Smooth muscle cell (in vitro differentiated cells): ENCODE measurements around the gene OXSR1. TPM values are rescaled to one million over a fixed set of nuclear protein-coding genes. Genes with fewer than 3 reads are reported as not detected.

ENCODE experiments used
- DNase-seq: peaks from one replicate; lab custom pipeline; 2025; ENCODE audit not compliant: unreplicated experiment; lab: John Stamatoyannopoulos, UW
- H2AFZ ChIP-seq: fragments of 200-600 bp; sonication (generic); 2 replicates; pipeline ENCODE4 v1.6.0; 2016; ENCODE audit warnings: antibody characterized with exemption, low read depth, mild to moderate bottlenecking
- H3F3A ChIP-seq: fragments of 200-600 bp; sonication (generic); 2 replicates; pipeline ENCODE4 v1.6.0; 2017; ENCODE audit warnings: antibody characterized with exemption, low read depth
- H3K27ac ChIP-seq: fragments of 200-600 bp; sonication (generic); 2 replicates; pipeline ENCODE4 v1.5.1; 2016; ENCODE audit warnings: low read depth, mild to moderate bottlenecking
- H3K27me3 ChIP-seq: fragments of 200-600 bp; sonication (generic); 2 replicates; pipeline ENCODE4 v1.6.1; 2016; ENCODE audit warnings: low read depth, mild to moderate bottlenecking
- H3K36me3 ChIP-seq: fragments of 200-600 bp; sonication (generic); 2 replicates; pipeline ENCODE4 v1.5.1; 2016; ENCODE audit warnings: low read depth
- H3K4me1 ChIP-seq: fragments of 200-600 bp; sonication (generic); 2 replicates; pipeline ENCODE4 v1.5.1; 2016; ENCODE audit warnings: low read depth
- H3K4me2 ChIP-seq: fragments of 200-600 bp; sonication (generic); 2 replicates; pipeline ENCODE4 v1.6.0; 2016; ENCODE audit warnings: mild to moderate bottlenecking
- H3K4me3 ChIP-seq: fragments of 200-600 bp; sonication (generic); 2 replicates; pipeline ENCODE4 v1.5.1; 2016; ENCODE audit warnings: mild to moderate bottlenecking
- H3K79me2 ChIP-seq: fragments of 200-600 bp; sonication (generic); 2 replicates; pipeline ENCODE4 v1.6.0; 2016; ENCODE audit warnings: low read depth, mild to moderate bottlenecking
- H3K9ac ChIP-seq: fragments of 200-600 bp; sonication (generic); 2 replicates; pipeline ENCODE4 v1.6.0; 2016; ENCODE audit warnings: low read depth
- H3K9me3 ChIP-seq: fragments of 200-600 bp; sonication (generic); replicated peaks from 2 replicates; pipeline ENCODE4 v1.5.1; 2016; ENCODE audit warnings: low read depth
- H4K20me1 ChIP-seq: fragments of 200-600 bp; sonication (generic); 2 replicates; pipeline ENCODE4 v1.6.0; 2016; ENCODE audit warnings: low read depth
- CTCF ChIP-seq: fragments of 200-600 bp; sonication (generic); IDR thresholded peaks from 2 replicates; pipeline ENCODE4 v1.5.1; 2017; ENCODE audit warnings: borderline replicate concordance, mild to moderate bottlenecking, antibody characterized with exemption; ENCODE audit not compliant: insufficient read depth, poor library complexity, severe bottlenecking
- WGBS: methylation state at CpG from one replicate; pipeline ENCODE4 v1.1.7; 2016; ENCODE audit warnings: low lambda C conversion rate; 5-methylcytosine and 5-hydroxymethylcytosine counted together
- polyA plus RNA-seq: library from polyadenylated mRNA; unstranded; fragments of >200 nt; fragmentation: Nextera tagmentation; extraction: Ambion mirVana; gene quantifications from 2 replicates; pipeline ENCODE4 v1.2.1, GENCODE V29; 2016
- total RNA-seq: library from RNA; depleted of rRNA; stranded (reverse); fragments of >200 nt; gene quantifications from 2 replicates; pipeline ENCODE4 v1.2.3, GENCODE V29; 2014

Gene OXSR1
- total and polyA plus RNA-seq, 2 experiments from 2014 or later = 11.9 to 50.6 TPM

DNA sequence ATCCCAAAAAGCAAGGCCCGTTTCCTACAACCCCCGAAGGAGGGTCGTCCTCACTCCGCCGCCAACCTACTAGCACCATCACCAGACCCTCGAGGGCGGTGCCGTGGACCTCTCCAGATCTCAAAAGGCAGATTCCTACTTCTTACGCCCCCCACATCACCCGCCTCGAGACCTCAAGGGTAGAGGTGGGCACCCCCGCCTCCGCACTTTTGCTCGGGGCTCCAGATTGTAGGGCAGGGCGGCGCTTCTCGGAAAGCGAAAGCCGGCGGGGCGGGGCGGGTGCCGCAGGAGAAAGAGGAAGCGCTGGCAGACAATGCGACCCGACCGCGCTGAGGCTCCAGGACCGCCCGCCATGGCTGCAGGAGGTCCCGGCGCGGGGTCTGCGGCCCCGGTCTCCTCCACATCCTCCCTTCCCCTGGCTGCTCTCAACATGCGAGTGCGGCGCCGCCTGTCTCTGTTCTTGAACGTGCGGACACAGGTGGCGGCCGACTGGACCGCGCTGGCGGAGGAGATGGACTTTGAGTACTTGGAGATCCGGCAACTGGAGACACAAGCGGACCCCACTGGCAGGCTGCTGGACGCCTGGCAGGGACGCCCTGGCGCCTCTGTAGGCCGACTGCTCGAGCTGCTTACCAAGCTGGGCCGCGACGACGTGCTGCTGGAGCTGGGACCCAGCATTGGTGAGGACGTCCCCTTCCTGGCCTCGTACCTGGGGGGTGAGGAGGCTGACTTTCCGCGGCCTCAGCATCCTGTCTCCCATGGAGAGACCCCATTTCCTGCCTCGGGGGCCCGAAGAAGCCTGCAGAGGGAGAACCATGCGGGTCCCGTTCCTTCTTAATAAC, 26.8 kb upstream of the OXSR1 start, which contains the start of gene MYD88:
Gene MYD88, plus strand, starts transcription at position 313 of the 842 bp plus-strand sequence. Its CDS starts 40 bp downstream, at position 353.
- H3F3A ChIP-seq = peaks cover 4% of the 10 kb centered on the region
- DNase-seq = peak; percentile 66
- TF ChIP-seq CTCF = no peak
- no peaks in the 10 kb centered on the region for H3K36me3 ChIP-seq
- 3% methylated on average over 65 of the region's 65 CpGs for WGBS
- peaks cover 27% of the 10 kb centered on the region for H3K4me1 ChIP-seq
- H3K4me3 ChIP-seq = peak within 1 kb of the TSS; percentile 80
- peak within 1 kb of the TSS; percentile 86 for H3K27ac ChIP-seq
- H3K27me3 ChIP-seq = no peaks in the 10 kb centered on the region
- H3K9me3 ChIP-seq = no peaks in the 10 kb centered on the region
- peak within 1 kb of the TSS; percentile 88 for H3K4me2 ChIP-seq
- peak within 1 kb of the TSS; percentile 77 for H3K9ac ChIP-seq
- H4K20me1 ChIP-seq = peaks cover 25% of the 10 kb centered on the region
- H3K79me2 ChIP-seq = peaks cover 36% of the 10 kb centered on the region
- H2AFZ ChIP-seq = peak within 1 kb of the TSS; percentile 98

DNA sequence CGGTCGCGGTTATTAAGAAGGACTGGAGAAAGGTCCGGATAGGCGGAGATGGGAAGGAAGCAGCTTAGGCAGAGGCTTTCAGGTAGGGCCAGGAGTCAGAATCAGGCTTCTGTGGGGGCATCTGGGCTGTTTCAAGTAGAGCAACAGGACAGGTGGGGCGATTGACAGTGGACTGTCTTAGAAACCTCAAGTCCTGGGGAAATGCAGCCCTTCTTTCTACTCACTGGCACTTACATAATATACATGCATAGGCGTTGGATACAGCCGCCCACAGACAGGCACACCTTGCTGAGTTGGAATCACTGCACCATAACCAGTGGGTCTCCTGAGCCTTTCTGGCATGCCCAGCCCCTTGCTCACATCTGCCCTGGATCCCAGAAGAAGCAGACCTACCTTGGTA, 26.1 kb upstream of the OXSR1 start:
- Histone ChIP-seq H3K79me2 (peaks cover 36% of the 10 kb centered on the region), H3K36me3 (no peaks in the 10 kb centered on the region)

GRCh38 chr3:38139652-38140051, 25.7 kb upstream of the OXSR1 start:
- H3F3A ChIP-seq = peaks cover 4% of the 10 kb centered on the region
- no peak for TF ChIP-seq CTCF
- no peak overlapping the region for H3K27ac ChIP-seq
- 96% methylated on average over 7 of the region's 7 CpGs for WGBS
- DNase-seq = no peak
- no peak overlapping the region for H2AFZ ChIP-seq
- H3K27me3 ChIP-seq = no peaks in the 10 kb centered on the region
- H3K9ac ChIP-seq = peak overlapping the region; percentile 77
- peak overlapping the region; percentile 88 for H3K4me2 ChIP-seq
- peaks cover 17% of the 10 kb centered on the region for H4K20me1 ChIP-seq
- peaks cover 33% of the 10 kb centered on the region for H3K79me2 ChIP-seq
- no peaks in the 10 kb centered on the region for H3K9me3 ChIP-seq
- H3K4me3 ChIP-seq = peak overlapping the region; percentile 80
- no peaks in the 10 kb centered on the region for H3K36me3 ChIP-seq
- H3K4me1 ChIP-seq = peaks cover 27% of the 10 kb centered on the region

More for the DNA sequence above, 26.1 kb upstream of the OXSR1 start:
- peaks cover 18% of the 10 kb centered on the region for H4K20me1 ChIP-seq
- peak overlapping the region; percentile 77 for H3K9ac ChIP-seq
- no peaks in the 10 kb centered on the region for H3K9me3 ChIP-seq
- peaks cover 4% of the 10 kb centered on the region for H3F3A ChIP-seq
- no peak for TF ChIP-seq CTCF
- H3K4me1 ChIP-seq = peaks cover 27% of the 10 kb centered on the region
- H3K27me3 ChIP-seq = no peaks in the 10 kb centered on the region
- no peak for DNase-seq
- peak overlapping the region; percentile 86 for H3K27ac ChIP-seq
- 36% methylated on average over 8 of the region's 8 CpGs for WGBS
- H2AFZ ChIP-seq = peak overlapping the region; percentile 98
- H3K4me2 ChIP-seq = peak overlapping the region; percentile 88
- H3K4me3 ChIP-seq = peak overlapping the region; percentile 80
